WTC11 (cell line): ENCODE data around the gene SAFB2. TPM values are rescaled to one million over a fixed set of nuclear protein-coding genes. Genes with fewer than 3 reads are reported as not detected.

ENCODE experiments used
- ATAC-seq: fragments of 200-7000 bp; cut with Tn5 transposase; 2 replicates; pipeline ENCODE4 v1.10.0; 2021; ENCODE audit warnings: mild to moderate bottlenecking, moderate library complexity
- CTCF ChIA-PET: fragments of 300-600 bp; sonication (Branson Sonifier 250); formaldehyde crosslinking; loops from one replicate; lab custom pipeline; 2021; ENCODE audit warnings: antibody characterized with exemption; lab: Charles Lee
- POLR2A ChIA-PET: fragments of 350-600 bp; sonication (Branson Sonifier 250); formaldehyde crosslinking; loops from one replicate; lab custom pipeline; 2021; ENCODE audit warnings: antibody characterized with exemption; lab: Charles Lee
- DNase-seq: peaks from one replicate; pipeline ENCODE4 v3.0.0; 2021; ENCODE audit warnings: low spot score
- H3K27ac Mint-ChIP-seq: 2 replicates; pipeline ENCODE4 v1.8.0; 2021; ENCODE audit warnings: mixed read lengths
- H3K27me3 Mint-ChIP-seq: 2 replicates; pipeline ENCODE4 v1.8.0; 2021; ENCODE audit warnings: low read depth, mild to moderate bottlenecking, moderate library complexity, mixed read lengths
- H3K36me3 Mint-ChIP-seq: 2 replicates; pipeline ENCODE4 v1.8.0; 2021; ENCODE audit warnings: mixed read lengths
- H3K4me1 Mint-ChIP-seq: 2 replicates; pipeline ENCODE4 v1.8.0; 2022; ENCODE audit warnings: mixed read lengths
- H3K4me3 Mint-ChIP-seq: 2 replicates; pipeline ENCODE4 v1.8.0; 2021; ENCODE audit warnings: mild to moderate bottlenecking, moderate library complexity, mixed read lengths
- H3K9me3 Mint-ChIP-seq: 2 replicates; pipeline ENCODE4 v1.8.0; 2021; ENCODE audit warnings: mixed read lengths
- ARID4B ChIP-seq: sonication (generic); formaldehyde crosslinking; IDR thresholded peaks from 2 replicates; pipeline ENCODE4 v1.8.0; 2023; ENCODE audit warnings: missing genetic modification reagents, mild to moderate bottlenecking, borderline replicate concordance
- CBFB ChIP-seq: sonication (generic); formaldehyde crosslinking; IDR thresholded peaks from 2 replicates; pipeline ENCODE4 v1.8.1; 2022; ENCODE audit warnings: mild to moderate bottlenecking, low read depth, missing genetic modification reagents
- ERG ChIP-seq: fragments of 250-450 bp; sonication (Bioruptor Pico); IDR thresholded peaks from 2 replicates; pipeline ENCODE4 v1.8.0; 2021; ENCODE audit warnings: mild to moderate bottlenecking
- FOXK1 ChIP-seq: sonication (generic); formaldehyde crosslinking; IDR thresholded peaks from 2 replicates; pipeline ENCODE4 v1.8.0; 2022; ENCODE audit warnings: mild to moderate bottlenecking, moderate library complexity, missing genetic modification reagents
- GTF2I ChIP-seq: fragments of 250-450 bp; sonication (Bioruptor Pico); conservative IDR thresholded peaks from 2 replicates; pipeline ENCODE4 v1.4.0; 2021; ENCODE audit warnings: mild to moderate bottlenecking
- MLX ChIP-seq: sonication (generic); formaldehyde crosslinking; IDR thresholded peaks from 2 replicates; pipeline ENCODE4 v1.8.1; 2023; ENCODE audit warnings: mild to moderate bottlenecking, missing genetic modification reagents, moderate library complexity
- NR2C2 ChIP-seq: sonication (generic); formaldehyde crosslinking; IDR thresholded peaks from 2 replicates; pipeline ENCODE4 v1.8.0; 2022; ENCODE audit warnings: mild to moderate bottlenecking, missing genetic modification reagents
- PRRX2 ChIP-seq: fragments of 250-450 bp; sonication (Bioruptor Pico); IDR thresholded peaks from 2 replicates; pipeline ENCODE4 v1.8.0; 2021; ENCODE audit warnings: mild to moderate bottlenecking
- RORB ChIP-seq: fragments of 250-450 bp; sonication (Bioruptor Pico); IDR thresholded peaks from 2 replicates; pipeline ENCODE4 v1.9.0; 2021; ENCODE audit warnings: mild to moderate bottlenecking
- SP1 ChIP-seq: sonication (generic); formaldehyde crosslinking; conservative IDR thresholded peaks from 2 replicates; pipeline ENCODE4 v1.8.1; 2022; ENCODE audit warnings: missing genetic modification reagents
- ZBTB43 ChIP-seq: sonication (generic); formaldehyde crosslinking; IDR thresholded peaks from 2 replicates; pipeline ENCODE4 v1.8.1; 2023; ENCODE audit warnings: mild to moderate bottlenecking, missing genetic modification reagents
- ZNF281 ChIP-seq: sonication (generic); formaldehyde crosslinking; IDR thresholded peaks from 2 replicates; pipeline ENCODE4 v1.8.0; 2023; ENCODE audit warnings: mild to moderate bottlenecking, missing genetic modification reagents
- ZNF317 ChIP-seq: sonication (generic); formaldehyde crosslinking; IDR thresholded peaks from 2 replicates; pipeline ENCODE4 v1.8.1; 2023; ENCODE audit warnings: low read depth, mild to moderate bottlenecking, moderate library complexity, missing genetic modification reagents, borderline replicate concordance
- ZSCAN18 ChIP-seq: fragments of 250-450 bp; sonication (Bioruptor Pico); IDR thresholded peaks from 2 replicates; pipeline ENCODE4 v2.1.2; 2022; ENCODE audit warnings: mild to moderate bottlenecking, moderate library complexity
- total RNA-seq: library from RNA; stranded (reverse); gene quantifications from 3 replicates; pipeline ENCODE4 v1.2.3, GENCODE V29; 2021
- TF ChIP-seq, protein P1 (sequence below): fragments of 200-600 bp; IDR thresholded peaks from 2 replicates; pipeline ENCODE4 v1.8.0; 2022; ENCODE audit warnings: antibody characterized with exemption
- TF ChIP-seq, protein P2 (sequence below): sonication (generic); formaldehyde crosslinking; IDR thresholded peaks from 2 replicates; pipeline ENCODE4 v1.8.1; 2023; ENCODE audit warnings: mild to moderate bottlenecking, missing genetic modification reagents

SAFB2 gene
- total RNA-seq, 1 experiment from 2014 or later, result 100 TPM

DNA sequence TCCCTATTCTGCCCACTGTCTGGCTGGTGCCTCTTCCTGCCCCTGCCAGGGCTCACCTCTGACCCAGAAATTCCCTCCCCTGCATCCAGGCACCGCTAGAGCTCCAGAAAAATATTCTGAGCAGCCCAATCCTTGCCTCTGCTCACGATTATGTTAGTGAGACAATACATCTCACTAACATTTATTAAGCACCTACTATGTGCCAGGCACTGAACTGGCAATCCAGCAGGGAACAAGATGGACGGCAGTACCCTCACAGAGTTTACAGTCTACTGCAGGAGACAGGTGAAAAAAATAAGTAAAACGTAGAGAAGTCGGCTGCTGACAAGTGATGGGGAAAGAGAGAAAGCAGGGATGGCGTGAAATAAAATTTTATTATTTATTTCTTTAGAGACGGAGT, 60.3 kb downstream of the SAFB2 start:
- DNase-seq, result no peak
- peaks cover 14% of the 10 kb centered on the region for H3K4me1 Mint-ChIP-seq
- CTCF ChIA-PET, result interaction anchor here (0.6 to 2.9 kb wide), 26 partner anchors 11 to 431 kb away, joined by 3 to 33 read pairs (median 4); partner anchors contain the start of genes SAFB and SAFB2
- H3K4me3 Mint-ChIP-seq, result no peak overlapping the region
- H3K27me3 Mint-ChIP-seq, result peaks cover 2% of the 10 kb centered on the region
- TF ChIP-seq NR2C2 (no peak), MLX (CRISPR knock-in tag) (no peak), ZNF281 (no peak), ARID4B (CRISPR knock-in tag) (no peak), ZBTB43 (CRISPR knock-in tag) (no peak), ZSCAN18 (CRISPR knock-in tag) (no peak), FOXK1 (CRISPR knock-in tag) (no peak), CBFB (CRISPR knock-in tag) (no peak), RORB (CRISPR knock-in tag) (no peak), GTF2I (CRISPR knock-in tag) (no peak), ZNF317 (no peak), PRRX2 (CRISPR knock-in tag) (no peak), ERG (CRISPR knock-in tag) (no peak), SP1 (CRISPR knock-in tag) (no peak)
- TF ChIP-seq, protein P1, sequence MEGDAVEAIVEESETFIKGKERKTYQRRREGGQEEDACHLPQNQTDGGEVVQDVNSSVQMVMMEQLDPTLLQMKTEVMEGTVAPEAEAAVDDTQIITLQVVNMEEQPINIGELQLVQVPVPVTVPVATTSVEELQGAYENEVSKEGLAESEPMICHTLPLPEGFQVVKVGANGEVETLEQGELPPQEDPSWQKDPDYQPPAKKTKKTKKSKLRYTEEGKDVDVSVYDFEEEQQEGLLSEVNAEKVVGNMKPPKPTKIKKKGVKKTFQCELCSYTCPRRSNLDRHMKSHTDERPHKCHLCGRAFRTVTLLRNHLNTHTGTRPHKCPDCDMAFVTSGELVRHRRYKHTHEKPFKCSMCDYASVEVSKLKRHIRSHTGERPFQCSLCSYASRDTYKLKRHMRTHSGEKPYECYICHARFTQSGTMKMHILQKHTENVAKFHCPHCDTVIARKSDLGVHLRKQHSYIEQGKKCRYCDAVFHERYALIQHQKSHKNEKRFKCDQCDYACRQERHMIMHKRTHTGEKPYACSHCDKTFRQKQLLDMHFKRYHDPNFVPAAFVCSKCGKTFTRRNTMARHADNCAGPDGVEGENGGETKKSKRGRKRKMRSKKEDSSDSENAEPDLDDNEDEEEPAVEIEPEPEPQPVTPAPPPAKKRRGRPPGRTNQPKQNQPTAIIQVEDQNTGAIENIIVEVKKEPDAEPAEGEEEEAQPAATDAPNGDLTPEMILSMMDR, result no peak
- TF ChIP-seq, protein P2, sequence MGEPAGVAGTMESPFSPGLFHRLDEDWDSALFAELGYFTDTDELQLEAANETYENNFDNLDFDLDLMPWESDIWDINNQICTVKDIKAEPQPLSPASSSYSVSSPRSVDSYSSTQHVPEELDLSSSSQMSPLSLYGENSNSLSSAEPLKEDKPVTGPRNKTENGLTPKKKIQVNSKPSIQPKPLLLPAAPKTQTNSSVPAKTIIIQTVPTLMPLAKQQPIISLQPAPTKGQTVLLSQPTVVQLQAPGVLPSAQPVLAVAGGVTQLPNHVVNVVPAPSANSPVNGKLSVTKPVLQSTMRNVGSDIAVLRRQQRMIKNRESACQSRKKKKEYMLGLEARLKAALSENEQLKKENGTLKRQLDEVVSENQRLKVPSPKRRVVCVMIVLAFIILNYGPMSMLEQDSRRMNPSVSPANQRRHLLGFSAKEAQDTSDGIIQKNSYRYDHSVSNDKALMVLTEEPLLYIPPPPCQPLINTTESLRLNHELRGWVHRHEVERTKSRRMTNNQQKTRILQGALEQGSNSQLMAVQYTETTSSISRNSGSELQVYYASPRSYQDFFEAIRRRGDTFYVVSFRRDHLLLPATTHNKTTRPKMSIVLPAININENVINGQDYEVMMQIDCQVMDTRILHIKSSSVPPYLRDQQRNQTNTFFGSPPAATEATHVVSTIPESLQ (CRISPR knock-in tag), result no peak
- TF ChIP-seq, all 79 proteins: peak for 0
- Mint-ChIP-seq H3K9me3 (peaks cover 11% of the 10 kb centered on the region), H3K27ac (no peak overlapping the region), H3K36me3 (no peaks in the 10 kb centered on the region)
- no peak for ATAC-seq
- POLR2A ChIA-PET, result no interaction called here
